Skin epidermis (tissue), 12 donors: ENCODE measurements around the gene FYB1.

Source experiments
- H3K27ac ChIP-seq, 21 experiments: fragments of 200-600 bp; sonication (generic) in 11 of 21; one replicate each; pipeline ENCODE4 v1.5.0; 2020; ENCODE audit warnings: mild to moderate bottlenecking in 3 of 21, inconsistent platforms in 2 of 21, moderate library complexity in 2 of 21
- H3K4me3 ChIP-seq, 7 experiments: fragments of 200-600 bp; sonication (generic) in 2 of 7; one replicate each; pipeline ENCODE4 v1.5.0; 2020; ENCODE audit warnings: inconsistent platforms in 2 of 7, mild to moderate bottlenecking in 2 of 7, moderate library complexity in 1 of 7

FYB1 gene

GRCh38 chr5:39113354-39113953 is 105.9 kb downstream of the FYB1 start:
- Histone ChIP-seq H3K27ac (no peak overlapping the region), H3K4me3 (no peak overlapping the region)

GRCh38 chr5:39109606-39110005 is 109.8 kb downstream of the FYB1 start:
- H3K4me3 ChIP-seq, result no peak overlapping the region
- no peak overlapping the region for H3K27ac ChIP-seq

- no peak overlapping the region for H3K27ac ChIP-seq
- no peak overlapping the region for H3K4me3 ChIP-seq
Measured at GRCh38 chr5:39108987-39109386, 110.4 kb downstream of the FYB1 start.

- H3K27ac ChIP-seq, result no peak overlapping the region
- H3K4me3 ChIP-seq, result no peak overlapping the region
Measured at GRCh38 chr5:39107350-39107749, 112.0 kb downstream of the FYB1 start.

- H3K27ac ChIP-seq, result no peak overlapping the region
- no peak overlapping the region for H3K4me3 ChIP-seq
Measured at GRCh38 chr5:39106322-39106721, 113.0 kb downstream of the FYB1 start.

- H3K4me3 ChIP-seq, result no peak overlapping the region
- no peak overlapping the region for H3K27ac ChIP-seq
Measured at GRCh38 chr5:39104221-39104620, 115.1 kb downstream of the FYB1 start.

GRCh38 chr5:39102684-39103155 is 116.6 kb downstream of the FYB1 start:
- Histone ChIP-seq H3K27ac (no peak overlapping the region), H3K4me3 (no peak overlapping the region)

- H3K4me3 ChIP-seq, result no peak overlapping the region
- H3K27ac ChIP-seq, result peak overlapping the region in 3 of 21 experiments; percentile 7 to 27 (median 10)
Measured at GRCh38 chr5:39100851-39101396, 118.4 kb downstream of the FYB1 start.

GRCh38 chr5:39100301-39100850 is 119.0 kb downstream of the FYB1 start:
- H3K4me3 ChIP-seq, result no peak overlapping the region
- H3K27ac ChIP-seq, result no peak overlapping the region

- Histone ChIP-seq H3K27ac (no peak overlapping the region), H3K4me3 (no peak overlapping the region)
Measured at GRCh38 chr5:39099831-39100230, 119.5 kb downstream of the FYB1 start.

GRCh38 chr5:39093352-39093751 is 126.0 kb downstream of the FYB1 start:
- H3K27ac ChIP-seq, result no peak overlapping the region
- no peak overlapping the region for H3K4me3 ChIP-seq

- no peak overlapping the region for H3K27ac ChIP-seq
Measured at GRCh38 chr5:39092581-39093351, 126.6 kb downstream of the FYB1 start.

GRCh38 chr5:39091940-39092580 is 127.3 kb downstream of the FYB1 start:
- H3K27ac ChIP-seq, result no peak overlapping the region
- no peak overlapping the region for H3K4me3 ChIP-seq

More at GRCh38 chr5:39092581-39093351, 126.6 kb downstream of the FYB1 start:
- H3K4me3 ChIP-seq, result no peak overlapping the region

- no peak overlapping the region for H3K27ac ChIP-seq
- no peak overlapping the region for H3K4me3 ChIP-seq
Measured at GRCh38 chr5:39083968-39084367, 135.4 kb downstream of the FYB1 start.

- no peak overlapping the region for H3K4me3 ChIP-seq
Measured at GRCh38 chr5:39082995-39083394, 136.4 kb downstream of the FYB1 start.

GRCh38 chr5:39080597-39081204 is 138.7 kb downstream of the FYB1 start:
- H3K27ac ChIP-seq, result no peak overlapping the region
- no peak overlapping the region for H3K4me3 ChIP-seq

More at GRCh38 chr5:39082995-39083394, 136.4 kb downstream of the FYB1 start:
- no peak overlapping the region for H3K27ac ChIP-seq

GRCh38 chr5:39080168-39080567 is 139.2 kb downstream of the FYB1 start:
- Histone ChIP-seq H3K4me3 (no peak overlapping the region), H3K27ac (no peak overlapping the region)

- H3K4me3 ChIP-seq, result no peak overlapping the region
- H3K27ac ChIP-seq, result no peak overlapping the region
Measured at GRCh38 chr5:39079147-39079546, 140.2 kb downstream of the FYB1 start.

- peak overlapping the region in 2 of 21 experiments; percentile 25 to 30 for H3K27ac ChIP-seq
Measured at GRCh38 chr5:39076757-39077728, 142.3 kb downstream of the FYB1 start.

More at GRCh38 chr5:39076757-39077728, 142.3 kb downstream of the FYB1 start:
- H3K4me3 ChIP-seq, result no peak overlapping the region
